BE2C (cell line): ENCODE results near the gene TRAPPC3.

Experiments
- DNase-seq: peaks from one replicate; pipeline ENCODE4 v3.0.0-alpha.2; 2020
- H3K27me3 ChIP-seq: fragments of 250-450 bp; sonication (Bioruptor Pico); 2 replicates; pipeline ENCODE4 v1.5.1; 2020; ENCODE audit warnings: mild to moderate bottlenecking
- H3K36me3 ChIP-seq: fragments of 250-450 bp; sonication (Bioruptor Pico); 2 replicates; pipeline ENCODE4 v1.5.1; 2020; ENCODE audit warnings: mild to moderate bottlenecking
- H3K4me1 ChIP-seq: fragments of 250-450 bp; sonication (Bioruptor Pico); 2 replicates; pipeline ENCODE4 v1.5.1; 2020
- H3K4me3 ChIP-seq: 2 replicates; pipeline ENCODE4 v1.5.1; 2011; ENCODE audit warnings: low read depth, low read length
- H3K9me3 ChIP-seq: fragments of 250-450 bp; sonication (Bioruptor Pico); 2 replicates; pipeline ENCODE4 v1.5.1; 2020
- CTCF ChIP-seq: IDR thresholded peaks from 2 replicates; pipeline ENCODE4 v1.5.1; 2012; ENCODE audit warnings: mild to moderate bottlenecking, low read depth, low read length

The TRAPPC3 gene

GRCh38 chr1:36111151-36111550, 38.1 kb downstream of the TRAPPC3 start:
- no peak overlapping the region for H3K4me3 ChIP-seq
- no peaks in the 10 kb centered on the region for H3K27me3 ChIP-seq
- no peaks in the 10 kb centered on the region for H3K4me1 ChIP-seq
- no peaks in the 10 kb centered on the region for H3K36me3 ChIP-seq
- H3K9me3 ChIP-seq, result no peaks in the 10 kb centered on the region
- DNase-seq, result no peak
- TF ChIP-seq CTCF, result no peak

- H3K4me3 ChIP-seq, result no peak overlapping the region
- no peaks in the 10 kb centered on the region for H3K4me1 ChIP-seq
- no peaks in the 10 kb centered on the region for H3K27me3 ChIP-seq
- no peak for DNase-seq
- no peaks in the 10 kb centered on the region for H3K9me3 ChIP-seq
- H3K36me3 ChIP-seq, result no peaks in the 10 kb centered on the region
- no peak for TF ChIP-seq CTCF
These were observed 40.1 kb downstream of the TRAPPC3 start for GRCh38 chr1:36109041-36109679.

- TF ChIP-seq CTCF, result no peak
- no peaks in the 10 kb centered on the region for H3K4me1 ChIP-seq
- no peak overlapping the region for H3K4me3 ChIP-seq
- DNase-seq, result no peak
- H3K36me3 ChIP-seq, result no peaks in the 10 kb centered on the region
- no peaks in the 10 kb centered on the region for H3K9me3 ChIP-seq
- H3K27me3 ChIP-seq, result no peaks in the 10 kb centered on the region
These were observed 41.0 kb downstream of the TRAPPC3 start for GRCh38 chr1:36108314-36108713.

- Histone ChIP-seq H3K36me3 (no peaks in the 10 kb centered on the region), H3K9me3 (no peaks in the 10 kb centered on the region), H3K4me1 (no peaks in the 10 kb centered on the region), H3K27me3 (no peaks in the 10 kb centered on the region), H3K4me3 (no peak overlapping the region)
- DNase-seq, result no peak
- no peak for TF ChIP-seq CTCF
These were observed 41.9 kb downstream of the TRAPPC3 start for GRCh38 chr1:36107394-36107793.

GRCh38 chr1:36106269-36106668, 43.0 kb downstream of the TRAPPC3 start:
- Histone ChIP-seq H3K4me1 (no peaks in the 10 kb centered on the region), H3K4me3 (no peak overlapping the region), H3K9me3 (no peaks in the 10 kb centered on the region), H3K36me3 (no peaks in the 10 kb centered on the region), H3K27me3 (no peaks in the 10 kb centered on the region)
- TF ChIP-seq CTCF, result no peak
- no peak for DNase-seq

GRCh38 chr1:36101546-36101945, 47.7 kb downstream of the TRAPPC3 start:
- TF ChIP-seq CTCF, result no peak
- H3K4me1 ChIP-seq, result no peaks in the 10 kb centered on the region
- no peak for DNase-seq
- H3K4me3 ChIP-seq, result no peak overlapping the region
- no peaks in the 10 kb centered on the region for H3K27me3 ChIP-seq
- H3K9me3 ChIP-seq, result no peaks in the 10 kb centered on the region
- H3K36me3 ChIP-seq, result no peaks in the 10 kb centered on the region
